Measurements from ENCODE around the gene ARID1B.

ARID1B gene

GRCh38 chr6:156904176-156904967 lies 127.2 kb downstream of the ARID1B start:
- no peaks in the 10 kb centered on the region for H3K4me1 ChIP-seq (ENCODE audit: control insufficient read depth, insufficient read depth, low read length)
- H3K36me3 ChIP-seq (ENCODE audit: control insufficient read depth, insufficient read depth, low read length): no peaks in the 10 kb centered on the region
- H3K27me3 ChIP-seq (ENCODE audit: control insufficient read depth, insufficient read depth, low read length): no peaks in the 10 kb centered on the region
- no peak overlapping the region for H3K9ac ChIP-seq (ENCODE audit: low read length)
- no peak overlapping the region for H3K27ac ChIP-seq (ENCODE audit: low read depth, low read length)
- no peak overlapping the region for H3K4me3 ChIP-seq (ENCODE audit: low read length)

- Histone ChIP-seq H3K27me3 (ENCODE audit: control insufficient read depth, insufficient read depth, low read length) (no peaks in the 10 kb centered on the region), H3K4me1 (ENCODE audit: control insufficient read depth, insufficient read depth, low read length) (no peaks in the 10 kb centered on the region), H3K9ac (ENCODE audit: low read length) (no peak overlapping the region), H3K27ac (ENCODE audit: low read depth, low read length) (no peak overlapping the region), H3K4me3 (ENCODE audit: low read length) (no peak overlapping the region), H3K36me3 (ENCODE audit: control insufficient read depth, insufficient read depth, low read length) (no peaks in the 10 kb centered on the region)
Observed at GRCh38 chr6:156905801-156906200, 128.6 kb downstream of the ARID1B start.

GRCh38 chr6:156906451-156906850 lies 129.3 kb downstream of the ARID1B start:
- Histone ChIP-seq H3K27me3 (ENCODE audit: control insufficient read depth, insufficient read depth, low read length) (no peaks in the 10 kb centered on the region), H3K9ac (ENCODE audit: low read length) (no peak overlapping the region), H3K36me3 (ENCODE audit: control insufficient read depth, insufficient read depth, low read length) (no peaks in the 10 kb centered on the region), H3K4me1 (ENCODE audit: control insufficient read depth, insufficient read depth, low read length) (no peaks in the 10 kb centered on the region), H3K27ac (ENCODE audit: low read depth, low read length) (no peak overlapping the region), H3K4me3 (ENCODE audit: low read length) (no peak overlapping the region)

- no peaks in the 10 kb centered on the region for H3K4me1 ChIP-seq (ENCODE audit: control insufficient read depth, insufficient read depth, low read length)
- H3K4me3 ChIP-seq (ENCODE audit: low read length): no peak overlapping the region
- no peaks in the 10 kb centered on the region for H3K27me3 ChIP-seq (ENCODE audit: control insufficient read depth, insufficient read depth, low read length)
- no peak overlapping the region for H3K27ac ChIP-seq (ENCODE audit: low read depth, low read length)
- H3K36me3 ChIP-seq (ENCODE audit: control insufficient read depth, insufficient read depth, low read length): no peaks in the 10 kb centered on the region
- no peak overlapping the region for H3K9ac ChIP-seq (ENCODE audit: low read length)
Observed at GRCh38 chr6:156909212-156910010, 132.2 kb downstream of the ARID1B start.

GRCh38 chr6:156910011-156910334 lies 132.8 kb downstream of the ARID1B start:
- Histone ChIP-seq H3K4me1 (ENCODE audit: control insufficient read depth, insufficient read depth, low read length) (no peaks in the 10 kb centered on the region), H3K9ac (ENCODE audit: low read length) (no peak overlapping the region), H3K4me3 (ENCODE audit: low read length) (no peak overlapping the region), H3K27me3 (ENCODE audit: control insufficient read depth, insufficient read depth, low read length) (no peaks in the 10 kb centered on the region), H3K27ac (ENCODE audit: low read depth, low read length) (no peak overlapping the region), H3K36me3 (ENCODE audit: control insufficient read depth, insufficient read depth, low read length) (no peaks in the 10 kb centered on the region)

- no peaks in the 10 kb centered on the region for H3K36me3 ChIP-seq (ENCODE audit: control insufficient read depth, insufficient read depth, low read length)
- H3K27me3 ChIP-seq (ENCODE audit: control insufficient read depth, insufficient read depth, low read length): no peaks in the 10 kb centered on the region
- H3K4me3 ChIP-seq (ENCODE audit: low read length): no peak overlapping the region
- no peaks in the 10 kb centered on the region for H3K4me1 ChIP-seq (ENCODE audit: control insufficient read depth, insufficient read depth, low read length)
- no peak overlapping the region for H3K9ac ChIP-seq (ENCODE audit: low read length)
- no peak overlapping the region for H3K27ac ChIP-seq (ENCODE audit: low read depth, low read length)
Observed at GRCh38 chr6:156910938-156911337, 133.8 kb downstream of the ARID1B start.

- Histone ChIP-seq H3K36me3 (ENCODE audit: control insufficient read depth, insufficient read depth, low read length) (no peaks in the 10 kb centered on the region), H3K27me3 (ENCODE audit: control insufficient read depth, insufficient read depth, low read length) (no peaks in the 10 kb centered on the region), H3K9ac (ENCODE audit: low read length) (no peak overlapping the region), H3K4me3 (ENCODE audit: low read length) (no peak overlapping the region), H3K4me1 (ENCODE audit: control insufficient read depth, insufficient read depth, low read length) (peaks cover 4% of the 10 kb centered on the region), H3K27ac (ENCODE audit: low read depth, low read length) (no peak overlapping the region)
Observed at GRCh38 chr6:156911581-156911980, 134.4 kb downstream of the ARID1B start.

- H3K27me3 ChIP-seq (ENCODE audit: control insufficient read depth, insufficient read depth, low read length): no peaks in the 10 kb centered on the region
- no peaks in the 10 kb centered on the region for H3K36me3 ChIP-seq (ENCODE audit: control insufficient read depth, insufficient read depth, low read length)
- peaks cover 4% of the 10 kb centered on the region for H3K4me1 ChIP-seq (ENCODE audit: control insufficient read depth, insufficient read depth, low read length)
- H3K9ac ChIP-seq (ENCODE audit: low read length): no peak overlapping the region
- no peak overlapping the region for H3K4me3 ChIP-seq (ENCODE audit: low read length)
- H3K27ac ChIP-seq (ENCODE audit: low read depth, low read length): no peak overlapping the region
Observed at GRCh38 chr6:156912431-156912830, 135.3 kb downstream of the ARID1B start.

- no peaks in the 10 kb centered on the region for H3K27me3 ChIP-seq (ENCODE audit: control insufficient read depth, insufficient read depth, low read length)
- no peak overlapping the region for H3K27ac ChIP-seq (ENCODE audit: low read depth, low read length)
- peaks cover 4% of the 10 kb centered on the region for H3K4me1 ChIP-seq (ENCODE audit: control insufficient read depth, insufficient read depth, low read length)
- no peak overlapping the region for H3K9ac ChIP-seq (ENCODE audit: low read length)
- no peak overlapping the region for H3K4me3 ChIP-seq (ENCODE audit: low read length)
- H3K36me3 ChIP-seq (ENCODE audit: control insufficient read depth, insufficient read depth, low read length): no peaks in the 10 kb centered on the region
Observed at GRCh38 chr6:156914181-156914580, 137.0 kb downstream of the ARID1B start.

- no peak overlapping the region for H3K4me3 ChIP-seq (ENCODE audit: low read length)
- no peak overlapping the region for H3K9ac ChIP-seq (ENCODE audit: low read length)
- H3K27ac ChIP-seq (ENCODE audit: low read depth, low read length): no peak overlapping the region
- H3K36me3 ChIP-seq (ENCODE audit: control insufficient read depth, insufficient read depth, low read length): no peaks in the 10 kb centered on the region
- peaks cover 4% of the 10 kb centered on the region for H3K4me1 ChIP-seq (ENCODE audit: control insufficient read depth, insufficient read depth, low read length)
- H3K27me3 ChIP-seq (ENCODE audit: control insufficient read depth, insufficient read depth, low read length): no peaks in the 10 kb centered on the region
Observed at GRCh38 chr6:156916130-156916801, 139.1 kb downstream of the ARID1B start.

- Histone ChIP-seq H3K27ac (ENCODE audit: low read depth, low read length) (no peak overlapping the region), H3K4me1 (ENCODE audit: control insufficient read depth, insufficient read depth, low read length) (peaks cover 4% of the 10 kb centered on the region), H3K27me3 (ENCODE audit: control insufficient read depth, insufficient read depth, low read length) (no peaks in the 10 kb centered on the region), H3K9ac (ENCODE audit: low read length) (no peak overlapping the region), H3K36me3 (ENCODE audit: control insufficient read depth, insufficient read depth, low read length) (no peaks in the 10 kb centered on the region), H3K4me3 (ENCODE audit: low read length) (no peak overlapping the region)
Observed at GRCh38 chr6:156917213-156917612, 140.0 kb downstream of the ARID1B start.

GRCh38 chr6:156918647-156919046 lies 141.5 kb downstream of the ARID1B start:
- no peaks in the 10 kb centered on the region for H3K27me3 ChIP-seq (ENCODE audit: control insufficient read depth, insufficient read depth, low read length)
- no peak overlapping the region for H3K4me3 ChIP-seq (ENCODE audit: low read length)
- no peak overlapping the region for H3K9ac ChIP-seq (ENCODE audit: low read length)
- no peaks in the 10 kb centered on the region for H3K36me3 ChIP-seq (ENCODE audit: control insufficient read depth, insufficient read depth, low read length)
- peaks cover 4% of the 10 kb centered on the region for H3K4me1 ChIP-seq (ENCODE audit: control insufficient read depth, insufficient read depth, low read length)
- H3K27ac ChIP-seq (ENCODE audit: low read depth, low read length): no peak overlapping the region

Measured in rectal smooth muscle tissue (tissue), 1 donor.